GM18505 (cell line): ENCODE results near the gene GABARAPL1.

Source experiments
- ATAC-seq: cut with Tn5 transposase; IDR thresholded peaks from one replicate; pipeline ENCODE4 v1.9.1; 2021; ENCODE audit not compliant: unreplicated experiment
- POLR2A ChIP-seq: IDR thresholded peaks from 4 replicates; pipeline ENCODE4 v1.6.1; 2011; ENCODE audit warnings: borderline replicate concordance; ENCODE audit not compliant: insufficient read depth, insufficient read length; ENCODE audit errors: extremely low read depth

GABARAPL1 gene

DNA sequence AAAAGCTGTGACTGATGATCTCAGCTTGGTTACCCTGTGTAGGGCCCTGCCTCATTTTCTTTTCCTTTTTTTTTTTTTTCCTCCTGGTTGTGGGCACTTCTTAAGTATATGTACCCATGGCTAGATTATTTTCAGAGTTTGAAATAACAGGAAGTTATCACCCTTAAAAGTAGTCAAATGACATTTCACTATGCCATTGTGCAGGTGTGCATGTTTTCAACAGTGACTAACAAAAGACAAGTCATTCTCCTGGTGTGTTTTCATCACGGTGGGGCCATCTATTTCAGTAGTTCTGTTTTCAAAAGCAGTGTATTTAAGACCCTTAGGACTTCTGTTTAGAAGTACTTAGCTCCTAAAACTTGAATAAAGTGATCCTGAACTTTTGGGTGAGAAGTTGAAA is 15.0 kb downstream of the GABARAPL1 start:
- ATAC-seq = no peak
- TF ChIP-seq POLR2A = no peak

DNA sequence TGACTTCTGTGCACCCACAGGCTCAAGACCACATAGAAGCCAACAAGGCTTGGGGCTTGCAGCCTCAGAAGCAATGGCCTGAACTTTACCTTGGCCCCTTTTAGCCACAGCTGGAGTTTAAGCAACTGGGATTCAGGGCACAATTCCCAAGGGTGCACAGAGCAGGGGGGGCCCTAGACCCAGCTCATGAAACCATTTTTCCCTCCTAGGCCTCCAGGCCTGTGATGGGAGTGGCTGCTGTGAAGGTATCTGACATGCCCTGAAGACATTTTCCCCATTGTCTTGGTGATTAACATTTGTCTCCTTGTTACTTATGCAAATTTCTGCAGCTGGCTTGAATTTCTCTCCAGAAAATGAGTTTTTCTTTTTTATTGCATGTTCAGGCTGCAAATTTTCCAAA is 21.9 kb downstream of the GABARAPL1 start:
- TF ChIP-seq POLR2A = no peak
- ATAC-seq = no peak

DNA sequence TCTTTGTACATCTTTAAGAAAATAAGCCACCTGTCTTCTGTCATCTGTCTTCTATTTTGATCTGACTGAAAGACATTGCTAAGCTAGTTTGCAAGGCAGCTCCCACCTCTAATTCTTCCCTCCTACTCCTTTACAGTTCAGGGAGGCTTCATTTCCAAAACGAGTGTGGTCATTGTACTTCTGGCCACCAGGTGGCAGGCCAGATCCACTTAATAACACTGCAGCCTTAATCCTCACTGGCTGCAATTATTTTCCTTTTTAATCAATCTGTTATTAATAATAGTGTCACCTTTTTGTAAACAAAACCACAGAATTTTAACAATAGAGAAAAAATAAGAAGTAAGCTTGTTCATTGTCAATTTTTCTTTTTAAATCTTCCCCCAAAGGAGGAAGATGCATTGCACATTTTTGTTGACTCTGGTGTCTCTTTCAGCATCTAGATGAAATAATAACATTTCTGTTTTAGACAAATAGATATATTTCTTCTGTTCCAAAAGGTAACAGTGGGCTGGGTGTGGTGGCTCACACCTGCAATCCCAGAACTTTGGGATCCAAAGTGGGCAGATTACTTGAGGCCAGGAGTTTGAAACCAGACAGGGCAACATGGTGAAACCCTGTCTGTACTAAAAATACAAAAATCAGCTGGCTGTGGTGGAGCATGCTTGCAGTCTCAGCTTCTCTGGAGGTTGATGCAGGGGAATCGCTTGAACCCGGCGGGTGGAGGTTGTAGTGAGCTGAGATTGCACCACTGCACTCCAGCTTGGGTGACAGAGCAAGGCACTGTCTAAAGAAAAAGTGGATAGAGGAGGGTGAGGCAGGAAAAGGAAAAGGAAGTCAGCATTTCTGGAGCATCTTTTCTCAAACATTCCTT is 23.3 kb downstream of the GABARAPL1 start:
- no peak for ATAC-seq
- TF ChIP-seq POLR2A = no peak

DNA sequence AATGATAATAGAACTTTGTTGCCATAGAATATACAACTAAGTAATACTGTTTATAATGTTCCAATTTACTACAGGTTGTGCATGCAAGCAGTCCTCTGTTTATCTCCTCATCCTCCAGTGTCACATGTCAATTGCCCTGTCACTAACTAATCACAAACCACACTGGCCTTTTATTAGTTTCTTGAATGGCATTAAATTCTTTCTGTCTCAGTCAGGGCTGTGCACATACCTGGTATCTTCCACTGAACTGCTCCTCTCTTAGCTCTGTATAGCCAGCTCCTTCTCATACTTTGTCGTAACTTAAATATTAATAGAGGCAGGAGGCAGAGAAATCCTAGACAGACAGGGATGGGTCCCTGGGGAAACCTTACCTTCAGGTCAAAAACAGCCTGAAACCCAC is 24.0 kb downstream of the GABARAPL1 start:
- no peak for TF ChIP-seq POLR2A
- no peak for ATAC-seq

DNA sequence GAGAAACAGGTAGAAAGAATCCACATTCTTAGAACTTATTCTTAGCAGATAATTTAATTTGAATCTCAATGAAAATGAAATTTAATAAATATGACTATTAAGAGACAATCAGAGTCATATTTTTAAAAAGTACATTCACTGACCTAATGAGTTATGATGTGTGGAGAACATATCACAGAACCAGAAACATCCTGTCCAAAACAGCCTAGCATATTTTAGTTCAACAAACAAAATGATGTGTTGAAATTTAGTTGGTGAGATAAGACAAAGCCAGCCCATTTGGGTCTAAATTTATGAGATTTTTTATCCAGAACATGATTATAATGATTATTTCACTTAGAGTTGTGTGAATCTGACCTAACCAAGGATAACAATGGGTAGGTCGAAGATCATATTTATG is 25.8 kb downstream of the GABARAPL1 start:
- no peak for ATAC-seq
- no peak for TF ChIP-seq POLR2A

DNA sequence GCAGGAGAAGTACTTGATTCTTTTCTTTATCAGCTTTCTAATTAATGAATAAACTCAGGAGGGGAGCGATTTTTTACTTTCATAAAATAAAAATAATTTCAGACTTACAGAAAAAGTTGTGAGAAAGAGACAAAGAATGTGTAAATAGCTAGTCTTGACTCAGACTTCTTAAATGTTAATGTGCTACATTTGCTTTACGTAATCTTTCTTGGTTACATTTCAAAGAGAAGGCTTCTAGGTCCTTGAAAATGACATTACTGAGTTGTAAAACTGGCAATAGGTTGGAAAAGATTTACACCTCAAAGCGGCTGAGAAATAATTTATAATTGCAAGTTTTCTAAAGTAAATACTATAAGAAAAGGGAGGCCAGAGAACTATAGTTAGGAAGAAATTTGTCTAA is 28.6 kb downstream of the GABARAPL1 start:
- TF ChIP-seq POLR2A = no peak
- ATAC-seq = no peak

DNA sequence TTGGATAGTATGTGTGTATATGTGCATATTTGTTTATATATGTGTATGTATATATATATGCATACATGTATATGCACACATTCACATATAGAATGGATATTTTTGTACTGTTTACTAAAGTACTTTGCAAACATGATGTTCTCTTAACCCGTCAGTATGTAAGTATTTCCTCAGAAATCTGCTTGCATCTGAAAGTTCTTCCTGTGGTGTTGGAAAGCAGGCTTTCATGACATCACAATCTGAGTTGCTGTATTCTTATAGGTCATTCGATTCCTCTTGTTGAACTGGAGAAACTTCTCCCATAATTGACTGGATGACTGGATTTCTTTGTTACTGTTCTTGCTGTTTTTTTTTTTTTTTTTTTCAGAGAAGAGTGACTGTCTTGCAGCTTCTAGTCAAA is 29.1 kb downstream of the GABARAPL1 start:
- no peak for TF ChIP-seq POLR2A
- no peak for ATAC-seq

DNA sequence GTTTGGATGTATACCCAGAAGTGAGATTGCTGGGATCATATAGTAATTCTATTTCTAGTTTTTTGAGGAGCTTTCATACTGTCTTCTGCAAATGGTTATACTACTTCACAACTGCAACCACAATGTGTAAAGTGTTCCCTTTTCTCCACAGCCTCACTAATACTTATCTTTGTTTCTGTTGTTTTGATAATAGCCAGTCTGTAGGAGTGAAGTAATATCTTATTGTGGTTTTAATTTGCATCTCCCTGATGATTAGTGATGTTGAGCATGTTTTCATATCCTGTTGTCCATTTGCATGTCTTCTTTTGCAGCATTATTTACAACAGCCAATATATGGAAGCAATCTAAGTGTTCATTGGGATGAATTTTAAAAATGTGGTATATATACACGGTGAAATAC is 29.9 kb downstream of the GABARAPL1 start:
- no peak for ATAC-seq
- no peak for TF ChIP-seq POLR2A

DNA sequence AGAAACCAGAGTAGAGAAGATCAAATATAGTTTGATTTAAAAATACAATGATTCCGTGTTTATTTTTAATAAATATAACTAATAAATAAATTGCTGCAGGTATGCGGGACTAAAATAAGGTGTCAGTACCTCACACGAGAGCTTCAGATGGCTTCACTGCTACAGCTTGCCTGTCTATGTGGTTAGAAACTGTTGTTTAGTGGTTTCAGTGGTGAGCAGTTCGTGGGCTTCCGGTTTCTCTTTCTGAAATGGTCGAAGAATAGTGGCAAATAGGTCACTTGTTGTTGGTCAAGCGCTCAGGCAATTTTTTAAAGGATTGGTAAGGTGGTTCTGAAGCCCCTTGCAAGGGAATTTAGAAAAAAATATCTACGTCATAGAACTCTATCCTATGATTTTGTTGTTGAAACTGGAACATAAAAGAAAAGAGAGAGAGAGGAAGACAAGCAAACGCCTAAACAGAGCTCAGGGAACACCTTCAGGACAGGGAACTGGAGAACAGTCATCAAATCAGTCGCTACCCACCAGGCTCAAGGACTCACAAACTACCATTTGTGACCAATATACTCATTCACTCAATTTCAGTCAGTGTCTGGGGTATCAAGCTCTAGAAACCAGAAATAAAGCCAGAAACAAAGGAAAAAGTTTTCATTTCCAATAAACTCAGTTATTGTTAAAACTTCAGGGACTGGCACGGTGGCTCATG is 31.3 kb downstream of the GABARAPL1 start:
- no peak for TF ChIP-seq POLR2A
- peak; percentile 70 for ATAC-seq

DNA sequence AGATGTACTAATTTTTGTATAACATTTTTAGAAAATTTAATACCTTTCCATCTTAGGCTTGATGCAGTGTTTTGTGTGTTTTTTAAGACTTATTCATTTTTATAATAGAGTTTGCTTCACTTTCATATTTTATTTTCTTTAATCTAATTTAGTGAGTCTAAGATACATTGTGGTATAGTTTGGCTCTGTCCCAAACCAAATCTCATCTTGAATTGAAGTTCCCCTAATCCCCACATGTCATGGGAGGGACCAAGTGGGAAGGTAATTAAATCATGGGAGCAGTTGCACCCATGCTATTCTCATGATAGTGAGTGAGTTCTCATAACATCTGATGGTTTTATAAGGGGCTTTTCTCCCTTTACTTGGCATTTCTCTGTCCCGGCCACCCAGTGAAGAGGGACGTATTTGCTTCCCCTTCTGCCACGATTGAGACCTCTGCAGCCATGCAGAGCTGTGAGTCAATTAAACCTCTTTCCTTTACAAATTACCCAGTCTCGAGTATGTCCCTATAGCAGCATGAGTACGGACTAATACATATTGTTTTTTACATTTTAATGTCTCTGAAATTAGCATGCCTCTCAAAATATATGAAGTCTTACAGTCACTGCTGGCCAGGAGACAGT is 34.9 kb downstream of the GABARAPL1 start:
- ATAC-seq = no peak
- no peak for TF ChIP-seq POLR2A

DNA sequence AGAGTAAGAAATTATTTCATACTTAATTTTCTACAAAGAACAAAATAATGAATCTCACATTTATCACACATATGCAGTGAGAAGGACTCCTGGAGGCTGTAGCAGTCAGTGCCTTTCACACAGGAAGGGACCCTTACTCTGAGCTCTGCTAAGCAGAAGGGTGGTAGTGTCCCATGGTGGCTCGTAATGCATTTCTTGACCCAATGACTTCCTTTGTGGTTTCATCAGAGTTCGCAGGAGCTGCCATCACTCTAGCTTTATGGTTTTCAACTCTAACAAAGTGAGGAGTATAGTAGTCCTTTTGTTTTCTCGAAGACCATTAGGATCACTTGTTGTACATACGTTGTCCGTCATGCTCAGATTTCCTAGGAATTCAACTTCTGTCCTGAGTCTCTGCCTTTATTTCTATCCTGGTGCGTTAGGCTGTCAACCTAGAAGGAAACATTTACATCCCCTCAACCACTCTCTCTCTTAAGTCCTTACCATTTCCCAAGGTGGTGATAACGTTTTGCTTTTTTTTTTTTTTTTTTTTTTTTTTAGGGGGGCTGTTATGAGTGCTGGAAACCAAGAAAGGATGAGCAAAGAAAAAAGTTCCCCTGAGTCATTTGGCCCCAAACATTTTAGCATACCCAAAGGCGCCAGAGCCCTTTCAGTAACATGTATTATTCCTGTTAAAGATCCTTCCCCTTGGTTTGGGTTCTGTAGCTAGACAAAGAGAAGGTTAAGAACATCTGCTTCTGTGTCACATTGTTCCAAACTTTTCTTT is 37.2 kb downstream of the GABARAPL1 start:
- no peak for ATAC-seq
- no peak for TF ChIP-seq POLR2A

DNA sequence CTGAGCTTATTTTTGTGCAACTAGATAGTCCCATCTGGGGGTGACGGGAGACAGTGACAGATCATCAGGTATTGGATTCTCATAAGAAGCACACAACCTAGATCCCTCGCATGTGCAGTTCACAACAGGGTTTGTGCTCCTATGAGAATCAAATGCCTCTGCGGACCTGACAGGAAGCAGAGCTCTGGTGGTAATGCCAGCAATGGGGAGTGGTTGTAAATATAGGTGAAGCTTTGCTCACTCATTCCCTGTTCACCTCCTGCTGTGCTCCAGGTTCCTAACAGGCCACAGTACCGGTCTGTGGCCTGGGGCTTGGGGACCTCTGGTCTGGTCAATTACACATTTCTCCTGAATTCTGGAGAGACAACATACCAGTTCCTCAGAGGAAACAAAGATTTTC is 39.0 kb downstream of the GABARAPL1 start:
- ATAC-seq = no peak
- TF ChIP-seq POLR2A = no peak

DNA sequence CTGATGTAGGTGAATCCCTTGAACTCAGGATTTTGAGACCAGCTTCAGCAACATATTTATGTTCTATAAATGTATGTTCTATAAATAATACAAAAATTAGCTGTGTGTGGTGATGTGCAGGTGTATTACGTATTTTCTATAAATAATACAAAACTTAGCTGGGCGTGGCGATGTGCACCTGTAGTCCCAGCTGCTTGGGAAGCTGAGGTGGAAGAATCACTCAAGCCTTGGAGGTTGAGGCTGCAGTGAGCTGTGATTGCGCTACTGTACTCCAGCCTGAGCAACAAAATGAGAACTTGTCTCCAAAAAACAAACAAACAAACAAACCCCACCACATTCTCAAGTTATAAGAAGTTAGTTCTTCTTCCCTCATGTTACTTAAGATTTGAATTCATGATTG is 39.5 kb downstream of the GABARAPL1 start:
- no peak for ATAC-seq
- no peak for TF ChIP-seq POLR2A

DNA sequence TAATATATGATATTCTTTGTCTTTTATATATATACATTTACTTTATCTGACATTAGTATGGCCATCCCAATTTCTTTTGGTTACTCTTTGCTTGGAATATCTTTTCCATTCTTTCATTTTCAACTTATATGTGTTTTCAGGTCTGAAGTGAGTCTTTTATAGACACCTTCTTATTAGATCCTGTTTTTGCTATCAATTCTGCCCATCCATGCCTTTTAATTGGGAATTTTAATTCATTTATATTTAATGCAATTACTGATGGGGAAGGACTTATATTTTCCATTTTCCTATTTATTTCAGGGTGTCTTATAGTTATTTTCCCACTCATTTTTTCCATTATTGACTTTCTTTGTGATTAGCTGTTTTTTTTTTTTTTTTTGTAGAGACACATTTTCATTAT is 43.4 kb downstream of the GABARAPL1 start:
- no peak for ATAC-seq
- TF ChIP-seq POLR2A = no peak

DNA sequence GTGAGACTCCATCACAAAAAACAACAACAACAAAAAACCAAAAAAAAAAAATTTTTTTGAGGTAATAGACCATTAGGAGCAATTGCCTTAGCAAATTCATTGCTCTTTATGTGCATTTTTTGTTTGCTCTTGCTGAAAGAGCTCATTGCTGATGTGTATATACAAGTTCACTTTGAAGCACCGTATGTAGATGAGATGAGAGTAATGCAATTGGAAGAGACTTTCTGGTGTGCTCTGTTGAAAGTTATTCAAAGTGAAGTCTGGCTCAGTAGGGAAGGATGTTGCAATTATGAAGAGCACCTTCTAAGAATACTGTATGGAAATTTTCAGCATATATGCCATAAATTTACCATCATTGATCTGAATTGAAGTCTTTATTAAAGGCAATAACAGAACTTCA is 48.2 kb downstream of the GABARAPL1 start:
- TF ChIP-seq POLR2A = no peak
- no peak for ATAC-seq
